RWPE1 (cell line): ENCODE data around the gene TBC1D10A.

Experiments used
- CTCF ChIA-PET: fragments of 350-600 bp; sonication (Branson Sonifier 250); formaldehyde crosslinking; extraction: SDS; loops from one replicate; lab custom pipeline; 2021; lab: Yijun Ruan, JAX
- POLR2A ChIA-PET: fragments of 400-600 bp; formaldehyde crosslinking; extraction: SDS; loops from one replicate; lab custom pipeline; 2020; ENCODE audit warnings: antibody characterized with exemption; ENCODE audit not compliant: low non-redundant PET; lab: Yijun Ruan, JAX
- DNase-seq: peaks from one replicate; pipeline ENCODE4 v3.0.0; 2012; ENCODE audit warnings: low spot score
- H3K27ac ChIP-seq: fragments of 450-650 bp; 2 replicates; pipeline ENCODE4 v1.5.1; 2017
- CTCF ChIP-seq: fragments of 450-650 bp; conservative IDR thresholded peaks from 2 replicates; pipeline ENCODE4 v1.5.1; 2017; ENCODE audit warnings: low read depth, mild to moderate bottlenecking

The TBC1D10A gene

GRCh38 chr22:30262112-30262511, 64.6 kb downstream of the TBC1D10A start:
- no peak for DNase-seq
- POLR2A ChIA-PET, result no interaction called here
- CTCF ChIA-PET, result interaction anchor here (1.6 kb wide), 1 partner anchor 125 kb away, joined by 5 read pairs; the partner anchor contains the start of gene RNF215
- no peak for TF ChIP-seq CTCF
- peak overlapping the region; percentile 27; the same call in 1 of the 2 replicates for H3K27ac ChIP-seq

- ChIA-PET POLR2A (no interaction called here), CTCF (interaction anchor here (1.1 kb wide), 1 partner anchor 126 kb away, joined by 3 read pairs; no protein-coding TSS in a partner anchor)
- no peak for DNase-seq
- peak overlapping the region; percentile 27; the same call in 1 of the 2 replicates for H3K27ac ChIP-seq
- TF ChIP-seq CTCF, result no peak
These were observed 65.6 kb downstream of the TBC1D10A start for GRCh38 chr22:30261134-30261533.

GRCh38 chr22:30260682-30261081, 66.1 kb downstream of the TBC1D10A start:
- ChIA-PET POLR2A (no interaction called here), CTCF (interaction anchor here (1.1 kb wide), 1 partner anchor 127 kb away, joined by 3 read pairs; no protein-coding TSS in a partner anchor)

DNA sequence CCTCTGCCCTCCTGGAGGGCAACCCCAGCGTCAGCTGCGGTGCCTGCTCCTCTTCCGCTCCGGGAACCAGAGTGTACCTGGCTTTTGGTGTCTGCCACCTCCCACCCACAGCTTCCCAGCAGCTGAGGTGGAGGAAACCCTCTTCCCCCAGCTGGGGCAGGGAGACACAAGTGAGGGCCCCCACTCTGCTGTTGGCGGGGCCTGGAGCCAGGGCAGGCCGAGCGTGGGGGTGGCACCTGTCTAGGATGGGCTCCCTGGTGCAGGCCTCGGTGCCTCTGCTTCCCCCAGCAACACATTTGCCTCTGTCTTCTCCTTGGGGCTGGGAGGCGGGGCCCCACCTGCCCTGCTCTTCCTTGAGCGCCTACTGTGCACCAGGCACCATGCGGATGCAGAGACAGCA, 66.5 kb downstream of the TBC1D10A start:
- CTCF ChIA-PET, result no interaction called here
- no peak for DNase-seq
- H3K27ac ChIP-seq, result no peak overlapping the region
- POLR2A ChIA-PET, result no interaction called here
- TF ChIP-seq CTCF, result no peak

More at GRCh38 chr22:30260682-30261081, 66.1 kb downstream of the TBC1D10A start:
- DNase-seq, result no peak
- peak overlapping the region; percentile 27; the same call in 1 of the 2 replicates for H3K27ac ChIP-seq
- TF ChIP-seq CTCF, result no peak

DNA sequence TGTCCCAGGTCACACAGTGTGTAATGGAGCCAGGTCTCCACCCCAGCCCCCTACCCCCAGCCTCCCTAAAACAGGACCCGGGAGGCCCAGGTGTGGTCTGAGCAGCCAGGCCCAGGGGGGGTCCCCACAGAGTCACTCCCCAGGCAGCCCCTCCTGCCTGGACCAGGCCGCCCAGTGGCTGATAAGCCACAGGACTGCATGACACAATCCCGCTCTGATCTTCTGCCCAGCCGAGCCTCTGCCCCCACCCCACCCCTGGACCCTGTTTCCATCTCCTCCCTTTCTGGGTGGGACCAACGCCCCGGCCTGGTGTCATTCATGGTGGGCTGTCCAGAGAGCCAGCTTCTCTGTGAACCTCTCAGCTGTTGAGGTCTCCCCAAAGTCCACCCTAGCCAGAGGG, 72.4 kb downstream of the TBC1D10A start:
- no peak overlapping the region for H3K27ac ChIP-seq
- POLR2A ChIA-PET, result no interaction called here
- no peak for DNase-seq
- no peak for TF ChIP-seq CTCF
- CTCF ChIA-PET, result interaction anchor here (1.9 to 2.2 kb wide), 2 partner anchors 146 to 150 kb away, joined by 13 to 22 read pairs; no protein-coding TSS in a partner anchor

GRCh38 chr22:30253205-30253852, 73.4 kb downstream of the TBC1D10A start:
- POLR2A ChIA-PET, result no interaction called here
- CTCF ChIA-PET, result no interaction called here
- no peak for TF ChIP-seq CTCF
- no peak for DNase-seq
- no peak overlapping the region for H3K27ac ChIP-seq
